ENCODE measurements around the gene PHLDA2.

Gene PHLDA2

GRCh38 chr11:2899080-2899783 lies 30.0 kb downstream of the PHLDA2 start:
- no peak for TF ChIP-seq ARNT (IDR thresholded peaks at IDR 0.05)
- no peak for TF ChIP-seq PKNOX1 (IDR thresholded peaks at IDR 0.05)
- no peak for TF ChIP-seq FOXM1 (IDR thresholded peaks at IDR 0.05; ENCODE audit: borderline replicate concordance)
- no peak for TF ChIP-seq FOXK2 (IDR thresholded peaks at IDR 0.05)
- TF ChIP-seq TARDBP (IDR thresholded peaks at IDR 0.05): no peak
- no peak for TF ChIP-seq HDGF (IDR thresholded peaks at IDR 0.05; ENCODE audit: borderline replicate concordance)
- no peak for TF ChIP-seq L3MBTL2 (conservative IDR thresholded peaks at IDR 0.05)
- TF ChIP-seq SUZ12 (IDR thresholded peaks at IDR 0.05): no peak
- TF ChIP-seq BHLHE40 (IDR thresholded peaks at IDR 0.05; ENCODE audit: borderline replicate concordance): no peak
- TF ChIP-seq ZNF384 (IDR thresholded peaks at IDR 0.05): no peak
- no peak for TF ChIP-seq SP1 (IDR thresholded peaks at IDR 0.05)
- no peak for TF ChIP-seq LEF1 (IDR thresholded peaks at IDR 0.05; ENCODE audit: borderline replicate concordance)
- TF ChIP-seq FOXA1 (IDR thresholded peaks at IDR 0.05): no peak
- no peak for TF ChIP-seq CTBP1 (IDR thresholded peaks at IDR 0.05; ENCODE audit: borderline replicate concordance)
- no peak for TF ChIP-seq ELF4 (IDR thresholded peaks at IDR 0.05)
- no peak for TF ChIP-seq NFRKB (IDR thresholded peaks at IDR 0.05)
- POLR2A ChIA-PET: no interaction called here
- no peak for DNase-seq (ENCODE audit: extremely low spot score)
- CTCF ChIA-PET: no interaction called here

DNA sequence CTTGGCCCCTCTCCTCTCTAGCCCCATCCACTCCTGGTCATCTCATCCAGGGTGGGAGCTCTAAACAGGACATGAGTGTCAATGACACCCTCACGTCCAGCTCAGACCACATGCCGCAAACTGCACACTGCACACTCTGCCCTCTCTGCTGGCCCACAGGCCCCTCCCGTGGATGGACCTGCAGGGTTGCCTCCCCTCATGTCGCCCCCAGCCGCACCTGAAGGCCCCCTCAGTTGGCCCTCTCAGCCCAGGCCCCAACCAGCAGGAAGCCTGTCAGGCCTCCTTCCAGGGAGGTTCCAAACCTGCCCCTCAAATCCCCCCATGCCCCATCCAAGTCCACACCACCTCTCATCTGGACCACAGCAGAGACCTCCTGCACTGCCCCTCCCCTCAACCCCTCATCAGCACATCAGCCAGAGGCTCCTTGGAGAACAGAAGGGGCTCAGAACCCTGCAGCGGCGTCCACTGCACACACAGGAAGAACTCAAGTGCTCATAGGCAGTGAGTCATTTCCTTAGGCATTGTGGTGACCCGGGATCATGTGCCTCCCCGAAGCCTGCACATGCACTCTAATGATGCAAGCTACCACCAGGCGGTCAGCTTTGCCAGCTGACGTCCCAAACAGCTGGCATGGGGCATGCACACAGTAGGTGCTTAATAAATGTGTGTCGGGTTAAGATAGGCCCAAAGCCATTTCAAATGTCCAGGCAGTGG lies 30.7 kb downstream of the PHLDA2 start:
- no peak for DNase-seq (ENCODE audit: extremely low spot score)
- ChIA-PET CTCF (no interaction called here), POLR2A (no interaction called here)
- TF ChIP-seq SP1 (IDR thresholded peaks at IDR 0.05): no peak
- no peak for TF ChIP-seq SUZ12 (IDR thresholded peaks at IDR 0.05)
- no peak for TF ChIP-seq BHLHE40 (IDR thresholded peaks at IDR 0.05; ENCODE audit: borderline replicate concordance)
- TF ChIP-seq TARDBP (IDR thresholded peaks at IDR 0.05): no peak
- TF ChIP-seq PKNOX1 (IDR thresholded peaks at IDR 0.05): no peak
- no peak for TF ChIP-seq FOXM1 (IDR thresholded peaks at IDR 0.05; ENCODE audit: borderline replicate concordance)
- no peak for TF ChIP-seq ZNF384 (IDR thresholded peaks at IDR 0.05)
- TF ChIP-seq CTBP1 (IDR thresholded peaks at IDR 0.05; ENCODE audit: borderline replicate concordance): no peak

GRCh38 chr11:2897048-2897447 lies 32.2 kb downstream of the PHLDA2 start:
- ChIA-PET CTCF (no interaction called here), POLR2A (no interaction called here)
- no peak for DNase-seq (ENCODE audit: extremely low spot score)
- TF ChIP-seq ELF4 (IDR thresholded peaks at IDR 0.05) (no peak), FOXK2 (IDR thresholded peaks at IDR 0.05) (no peak), FOXA1 (IDR thresholded peaks at IDR 0.05) (no peak), ZNF384 (IDR thresholded peaks at IDR 0.05) (no peak), HDGF (IDR thresholded peaks at IDR 0.05; ENCODE audit: borderline replicate concordance) (no peak), FOXM1 (IDR thresholded peaks at IDR 0.05; ENCODE audit: borderline replicate concordance) (no peak)

DNA sequence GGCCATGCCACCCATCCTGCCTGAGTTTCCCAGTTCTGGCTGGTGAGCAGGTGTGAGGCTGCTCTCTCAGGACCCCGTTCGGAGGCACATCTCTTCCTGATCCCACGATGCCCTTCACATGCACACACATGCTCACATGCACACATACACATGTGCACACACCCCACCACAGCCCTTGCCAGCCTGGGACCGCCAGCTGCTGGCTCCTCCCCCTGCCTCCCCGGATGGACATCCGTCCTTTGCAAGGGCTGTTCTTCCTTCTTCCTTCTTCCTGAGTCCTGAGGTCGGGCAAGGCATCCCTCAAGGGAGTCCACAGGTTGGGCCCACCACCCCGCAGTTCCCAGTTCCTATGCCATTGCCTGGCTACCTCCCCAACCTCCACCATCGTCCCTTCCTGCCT lies 33.2 kb downstream of the PHLDA2 start:
- POLR2A ChIA-PET: no interaction called here
- no peak for DNase-seq (ENCODE audit: extremely low spot score)
- CTCF ChIA-PET: interaction anchor here (0.6 to 1.5 kb wide), 2 partner anchors 139 to 363 kb away, joined by 4 to 8 read pairs; no protein-coding TSS in a partner anchor
- TF ChIP-seq TARDBP (IDR thresholded peaks at IDR 0.05): no peak

DNA sequence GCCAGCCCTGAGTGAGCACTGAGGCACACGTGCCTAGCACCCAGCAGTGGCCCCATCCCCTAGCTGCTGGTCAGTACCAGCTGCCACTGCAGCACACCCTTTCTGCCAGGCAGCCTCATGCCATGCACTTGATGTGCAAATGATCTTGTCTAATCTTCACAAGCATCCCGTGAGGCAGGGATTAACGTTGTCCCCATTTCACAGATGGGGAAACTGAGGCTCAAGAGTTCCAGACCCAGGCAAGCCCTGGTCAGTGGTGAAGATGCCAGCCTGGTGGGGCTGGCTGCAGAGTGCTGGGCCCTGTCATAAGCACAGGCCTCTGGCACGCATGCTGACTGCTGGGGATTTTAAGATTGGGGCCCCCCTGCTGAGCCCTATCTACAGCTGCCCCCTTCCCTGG lies 35.3 kb downstream of the PHLDA2 start:
- CTCF ChIA-PET: no interaction called here

DNA sequence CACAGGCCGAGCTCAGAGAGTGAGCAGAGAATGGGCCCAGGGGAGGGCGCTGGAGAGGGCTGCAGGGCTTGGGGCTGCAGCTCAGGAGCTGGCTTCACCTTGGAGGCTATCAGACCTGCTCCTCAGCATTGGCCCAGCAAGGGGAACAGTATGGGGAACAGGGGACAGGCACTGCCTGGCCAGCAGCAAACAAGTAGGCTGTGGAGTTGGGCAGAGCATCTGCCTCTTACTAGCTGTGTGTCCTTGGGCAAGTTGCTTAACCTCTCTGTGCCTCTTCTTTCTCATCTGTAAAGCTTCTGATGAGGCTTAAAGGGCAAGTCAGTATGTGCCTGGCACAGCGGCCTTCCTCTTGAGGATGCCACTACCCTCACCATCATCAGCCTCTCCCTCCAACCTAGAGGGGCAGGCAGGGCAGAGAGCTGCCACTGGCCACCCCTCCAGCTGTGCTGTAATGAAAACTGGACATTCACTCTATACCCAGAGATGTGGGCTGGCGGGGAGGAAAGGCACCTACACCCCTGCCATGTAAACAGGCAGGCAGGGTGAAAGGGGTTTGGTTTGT lies 36.2 kb downstream of the PHLDA2 start:
- POLR2A ChIA-PET: interaction anchor here (1.1 to 2.7 kb wide), 7 partner anchors 10 to 360 kb away, joined by 3 to 24 read pairs (median 4); partner anchors contain the start of gene PHLDA2
- CTCF ChIA-PET: interaction anchor here (10.9 kb wide), 1 partner anchor 360 kb away, joined by 146 read pairs; no protein-coding TSS in a partner anchor
- DNase-seq (ENCODE audit: extremely low spot score): no peak
- TF ChIP-seq PKNOX1 (IDR thresholded peaks at IDR 0.05): no peak
- no peak for TF ChIP-seq HDGF (IDR thresholded peaks at IDR 0.05; ENCODE audit: borderline replicate concordance)
- TF ChIP-seq ZNF384 (IDR thresholded peaks at IDR 0.05): no peak
- no peak for TF ChIP-seq ARNT (IDR thresholded peaks at IDR 0.05)
- no peak for TF ChIP-seq BHLHE40 (IDR thresholded peaks at IDR 0.05; ENCODE audit: borderline replicate concordance)
- no peak for TF ChIP-seq FOXM1 (IDR thresholded peaks at IDR 0.05; ENCODE audit: borderline replicate concordance)
- TF ChIP-seq TARDBP (IDR thresholded peaks at IDR 0.05): no peak
- TF ChIP-seq SUZ12 (IDR thresholded peaks at IDR 0.05): no peak

More for the DNA sequence above, 35.3 kb downstream of the PHLDA2 start:
- POLR2A ChIA-PET: interaction anchor here (2.7 kb wide), 1 partner anchor 361 kb away, joined by 24 read pairs; no protein-coding TSS in a partner anchor
- TF ChIP-seq PKNOX1 (IDR thresholded peaks at IDR 0.05): no peak
- TF ChIP-seq TARDBP (IDR thresholded peaks at IDR 0.05): no peak
- TF ChIP-seq ELF4 (IDR thresholded peaks at IDR 0.05): no peak
- no peak for TF ChIP-seq FOXA1 (IDR thresholded peaks at IDR 0.05)
- no peak for TF ChIP-seq FOXK2 (IDR thresholded peaks at IDR 0.05)
- no peak for TF ChIP-seq CTBP1 (IDR thresholded peaks at IDR 0.05; ENCODE audit: borderline replicate concordance)
- no peak for TF ChIP-seq FOXM1 (IDR thresholded peaks at IDR 0.05; ENCODE audit: borderline replicate concordance)
- no peak for DNase-seq (ENCODE audit: extremely low spot score)

Measured in HEK293T (cell line).